ENCODE measurements around the gene L3MBTL3. TPM values are rescaled to one million over a fixed set of nuclear protein-coding genes. Genes with fewer than 3 reads are reported as not detected.

L3MBTL3 gene
- total RNA-seq, 1 experiment from 2014 or later, result 4.7 TPM

DNA sequence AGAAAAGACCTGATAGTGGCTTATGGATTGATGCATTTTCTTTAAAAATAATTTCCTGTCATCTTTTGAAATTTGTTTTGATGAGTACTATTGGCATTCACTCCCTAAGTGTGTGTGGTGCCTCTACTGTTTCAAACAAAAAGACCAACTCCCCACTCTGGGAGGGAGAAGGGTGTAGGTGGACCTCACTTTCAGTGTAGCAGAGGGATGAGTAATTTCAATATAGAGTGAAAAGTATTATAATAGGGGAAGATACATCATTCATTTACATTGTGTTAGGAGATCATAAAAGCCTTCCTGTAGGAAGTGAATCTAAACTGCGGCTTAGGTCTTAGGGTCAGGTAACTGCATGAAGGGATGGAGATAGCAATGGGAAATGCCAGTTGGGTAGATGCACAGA, 158.0 kb downstream of the L3MBTL3 start:
- Histone ChIP-seq H2AFZ (ENCODE audit: low read length) (no peak overlapping the region), H2BK12ac (ENCODE audit: insufficient read length, low read depth, low read length) (no peak overlapping the region), H3K56ac (ENCODE audit: insufficient read length, low read depth, low read length) (no peak overlapping the region), H3K14ac (ENCODE audit: insufficient read depth, low read length) (no peak overlapping the region), H4K8ac (replicated peaks; ENCODE audit: insufficient read length, low read depth, low read length) (no peak overlapping the region), H3K9me3 (ENCODE audit: control insufficient read depth, low read depth, low read length) (no peaks in the 10 kb centered on the region), H2BK120ac (ENCODE audit: low read depth, low read length, poor library complexity, severe bottlenecking) (no peak overlapping the region), H3K27me3 (ENCODE audit: insufficient read depth, low read length) (no peaks in the 10 kb centered on the region), H4K91ac (ENCODE audit: insufficient read length, low read depth, low read length) (no peak overlapping the region), H3K4ac (ENCODE audit: low read depth, low read length) (no peak overlapping the region), H3K79me1 (ENCODE audit: insufficient read depth, low read depth, low read length, poor library complexity, severe bottlenecking) (no peaks in the 10 kb centered on the region), H3K27ac (ENCODE audit: insufficient read length, low read depth, low read length) (no peak overlapping the region), H2BK15ac (ENCODE audit: low read depth, low read length) (no peak overlapping the region), H2AK5ac (ENCODE audit: insufficient read length, low read length) (no peak overlapping the region), H3K23ac (ENCODE audit: insufficient read length, low read depth, low read length) (no peak overlapping the region), H3K4me1 (ENCODE audit: insufficient read depth, low read length) (no peaks in the 10 kb centered on the region), H4K20me1 (ENCODE audit: control insufficient read depth, insufficient read depth, insufficient read length) (no peaks in the 10 kb centered on the region), H3K18ac (ENCODE audit: insufficient read length, low read depth, low read length) (no peak overlapping the region), H4K5ac (ENCODE audit: insufficient read length, low read depth, low read length) (no peak overlapping the region), H2BK20ac (ENCODE audit: low read depth, low read length, poor library complexity, severe bottlenecking) (no peak overlapping the region), H3K23me2 (ENCODE audit: insufficient read length, low read depth, low read length, poor library complexity, severe bottlenecking) (no peaks in the 10 kb centered on the region), H3T11ph (ENCODE audit: low read length) (no peak overlapping the region), H3K9ac (ENCODE audit: extremely low read depth, insufficient read length, low read length) (no peak overlapping the region), H2BK5ac (ENCODE audit: insufficient read length, low read length) (no peak overlapping the region), H3K79me2 (ENCODE audit: insufficient read depth, low read length) (no peaks in the 10 kb centered on the region), H3K4me2 (ENCODE audit: insufficient read depth, insufficient read length, low read length) (no peak overlapping the region)
- TF ChIP-seq, protein P1, sequence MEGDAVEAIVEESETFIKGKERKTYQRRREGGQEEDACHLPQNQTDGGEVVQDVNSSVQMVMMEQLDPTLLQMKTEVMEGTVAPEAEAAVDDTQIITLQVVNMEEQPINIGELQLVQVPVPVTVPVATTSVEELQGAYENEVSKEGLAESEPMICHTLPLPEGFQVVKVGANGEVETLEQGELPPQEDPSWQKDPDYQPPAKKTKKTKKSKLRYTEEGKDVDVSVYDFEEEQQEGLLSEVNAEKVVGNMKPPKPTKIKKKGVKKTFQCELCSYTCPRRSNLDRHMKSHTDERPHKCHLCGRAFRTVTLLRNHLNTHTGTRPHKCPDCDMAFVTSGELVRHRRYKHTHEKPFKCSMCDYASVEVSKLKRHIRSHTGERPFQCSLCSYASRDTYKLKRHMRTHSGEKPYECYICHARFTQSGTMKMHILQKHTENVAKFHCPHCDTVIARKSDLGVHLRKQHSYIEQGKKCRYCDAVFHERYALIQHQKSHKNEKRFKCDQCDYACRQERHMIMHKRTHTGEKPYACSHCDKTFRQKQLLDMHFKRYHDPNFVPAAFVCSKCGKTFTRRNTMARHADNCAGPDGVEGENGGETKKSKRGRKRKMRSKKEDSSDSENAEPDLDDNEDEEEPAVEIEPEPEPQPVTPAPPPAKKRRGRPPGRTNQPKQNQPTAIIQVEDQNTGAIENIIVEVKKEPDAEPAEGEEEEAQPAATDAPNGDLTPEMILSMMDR (conservative IDR thresholded peaks at IDR 0.05), result no peak
- H3K27me3 Mint-ChIP-seq (ENCODE audit: low read depth), result no peaks in the 10 kb centered on the region
- peaks cover 13 to 15% of the 10 kb centered on the region in 2 experiments for H3K9me3 Mint-ChIP-seq
- no peak for DNase-seq
- no peak overlapping the region for H3K4me3 Mint-ChIP-seq
- WGBS (ENCODE audit: extremely low coverage, insufficient read length, low lambda C conversion rate), result no CpG with 5 or more reads among the region's 1 CpG
- H3K4me1 Mint-ChIP-seq, result no peaks in the 10 kb centered on the region; a peak in 1 of 4 replicates
- no peak overlapping the region; a peak in 1 of 7 replicates for H3K27ac Mint-ChIP-seq
- peaks cover 3 to 12% (median 10%) of the 10 kb centered on the region in 3 experiments; a peak in 4 of 7 replicates for H3K36me3 Mint-ChIP-seq (ENCODE audit: insufficient read depth in 1 of 3, low read depth in 3 of 3)
